Fibroblast of upper back skin (primary cell): ENCODE data around the gene TSC22D2.

Source experiments
- DNase-seq: peaks from one replicate; pipeline ENCODE4 v3.0.0-alpha.2; 2013

Gene TSC22D2

GRCh38 chr3:150412561-150413231 is 4.6 kb downstream of the TSC22D2 start:
- DNase-seq: peak; percentile 70

GRCh38 chr3:150414258-150414657 is 6.2 kb downstream of the TSC22D2 start:
- DNase-seq: peak; percentile 62

- peak; percentile 81 for DNase-seq
These were observed 6.9 kb downstream of the TSC22D2 start for GRCh38 chr3:150414959-150415358.

- no peak for DNase-seq
These were observed 11.2 kb downstream of the TSC22D2 start for GRCh38 chr3:150419076-150419868.

- DNase-seq: no peak
These were observed 11.9 kb downstream of the TSC22D2 start for GRCh38 chr3:150419959-150420358.

GRCh38 chr3:150421256-150421655 is 13.2 kb downstream of the TSC22D2 start:
- DNase-seq: no peak

GRCh38 chr3:150421799-150422548 is 13.9 kb downstream of the TSC22D2 start:
- DNase-seq: peak; percentile 69

GRCh38 chr3:150422907-150423306 is 14.8 kb downstream of the TSC22D2 start:
- DNase-seq: no peak

- no peak for DNase-seq
These were observed 15.7 kb downstream of the TSC22D2 start for GRCh38 chr3:150423761-150424160.

GRCh38 chr3:150426292-150426691 is 18.2 kb downstream of the TSC22D2 start:
- no peak for DNase-seq

- no peak for DNase-seq
These were observed 20.5 kb downstream of the TSC22D2 start for GRCh38 chr3:150428562-150428961.

- DNase-seq: no peak
These were observed 21.9 kb downstream of the TSC22D2 start for GRCh38 chr3:150429767-150430671.

- no peak for DNase-seq
These were observed 25.2 kb downstream of the TSC22D2 start for GRCh38 chr3:150433347-150433746.

- DNase-seq: no peak
These were observed 26.1 kb downstream of the TSC22D2 start for GRCh38 chr3:150434234-150434633.

GRCh38 chr3:150436161-150436560 is 28.1 kb downstream of the TSC22D2 start:
- no peak for DNase-seq

- DNase-seq: peak; percentile 46
These were observed 31.6 kb downstream of the TSC22D2 start for GRCh38 chr3:150439657-150440056.

- no peak for DNase-seq
These were observed 35.2 kb downstream of the TSC22D2 start for GRCh38 chr3:150443331-150443741.

- no peak for DNase-seq
These were observed 36.3 kb downstream of the TSC22D2 start for GRCh38 chr3:150444371-150444770.

GRCh38 chr3:150446470-150446977 is 38.4 kb downstream of the TSC22D2 start:
- DNase-seq: no peak

- DNase-seq: no peak
These were observed 39.0 kb downstream of the TSC22D2 start for GRCh38 chr3:150447084-150447483.

GRCh38 chr3:150447631-150448465 is 39.8 kb downstream of the TSC22D2 start:
- DNase-seq: peak; percentile 29
